Colonic mucosa (tissue), 4 donors: ENCODE measurements around the gene TMEM91. TPM values are rescaled to one million over a fixed set of nuclear protein-coding genes. Genes with fewer than 3 reads are reported as not detected.
A peak's percentile ranks its signal among the peaks of the same experiment; 100 is the strongest.
"Not testable (repeated sequence)": the region's sequence is repeated elsewhere in the genome, so short reads cannot be mapped to it uniquely, and the experiment has no call there.

ENCODE experiments used
- DNase-seq: peaks from one replicate; pipeline ENCODE4 v3.0.0-alpha.2; 2020
- H3K27ac ChIP-seq: fragments of 200-600 bp; one replicate; pipeline ENCODE4 v1.8.0; 2021
- H3K27me3 ChIP-seq: fragments of 200-600 bp; one replicate; pipeline ENCODE4 v1.8.0; 2021
- H3K36me3 ChIP-seq: fragments of 200-600 bp; one replicate; pipeline ENCODE4 v1.8.0; 2021
- H3K4me1 ChIP-seq: fragments of 200-600 bp; one replicate; pipeline ENCODE4 v1.8.0; 2021; ENCODE audit warnings: mild to moderate bottlenecking
- H3K4me3 ChIP-seq: fragments of 200-600 bp; one replicate; pipeline ENCODE4 v1.8.0; 2021
- H3K9ac ChIP-seq, 2 donors: one replicate each; pipeline ENCODE4 v1.7.0; 2013; ENCODE audit warnings: control low read depth in 2 of 2, low read depth in 2 of 2, low read length in 2 of 2
- H3K9me3 ChIP-seq: fragments of 200-600 bp; one replicate; pipeline ENCODE4 v1.8.0; 2021
- CTCF ChIP-seq: fragments of 200-600 bp; IDR thresholded peaks from one replicate; pipeline ENCODE4 v1.8.0; 2022; ENCODE audit warnings: antibody characterized with exemption, mild to moderate bottlenecking
- intact Hi-C: fragments of 100-400 bp; cut with DNase I; formaldehyde crosslinking; loops from one replicate; pipeline ENCODE4 v1.14.1; 2022
- total RNA-seq, 2 donors: library from RNA; stranded (reverse); fragmentation: NEBNext Ultra II Directional in 1 of 2; extraction: Animal tissue kit (Norgen Biotek cat#: 25700) in 1 of 2; gene quantifications; one replicate each; pipeline ENCODE4 v1.2.1, GENCODE V29; 2021
- donor health status: healthy.
- donor health status: DM: no; HTN: no; CAD: no.
- donor health status: DM: no; HTN: no; CAD: no.

TMEM91 gene
- total RNA-seq, 2 donors from 2014 or later: 2.0 to 3.6 TPM

- peak overlapping the region; percentile 90 for H3K27ac ChIP-seq
- no peak for TF ChIP-seq CTCF
- no peak for DNase-seq
- peaks cover 3% of the 10 kb centered on the region for H3K4me1 ChIP-seq
- H3K9ac ChIP-seq: peak overlapping the region; percentile 61 to 91
- H3K4me3 ChIP-seq: peak overlapping the region; percentile 49
- H3K36me3 ChIP-seq: no peaks in the 10 kb centered on the region
- H3K27me3 ChIP-seq: no peaks in the 10 kb centered on the region
- intact Hi-C loops: no loop called here
- no peaks in the 10 kb centered on the region for H3K9me3 ChIP-seq
These were observed 11.6 kb upstream of the TMEM91 start for GRCh38 chr19:41364524-41365391.

DNA sequence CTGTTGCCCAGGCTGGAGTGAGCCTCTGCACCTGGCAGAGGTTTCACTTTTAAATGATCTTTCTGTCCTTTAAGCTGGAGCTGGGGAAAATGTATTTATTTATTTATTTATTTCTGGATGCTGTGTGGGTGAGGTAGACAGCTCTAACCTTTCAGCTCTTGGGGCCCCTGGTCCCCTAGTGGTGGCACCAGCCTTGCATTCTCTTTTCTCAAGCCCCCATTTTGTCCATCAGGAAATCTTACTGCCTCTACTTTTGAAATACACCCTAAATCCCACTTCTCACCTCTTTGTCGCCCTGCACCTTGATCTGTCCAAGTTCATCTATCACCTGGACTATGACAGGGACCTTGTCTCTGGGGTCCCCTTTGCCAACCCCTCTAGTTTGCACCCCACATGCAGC, 10.2 kb upstream of the TMEM91 start:
- DNase-seq: no peak
- intact Hi-C loops: no loop called here

DNA sequence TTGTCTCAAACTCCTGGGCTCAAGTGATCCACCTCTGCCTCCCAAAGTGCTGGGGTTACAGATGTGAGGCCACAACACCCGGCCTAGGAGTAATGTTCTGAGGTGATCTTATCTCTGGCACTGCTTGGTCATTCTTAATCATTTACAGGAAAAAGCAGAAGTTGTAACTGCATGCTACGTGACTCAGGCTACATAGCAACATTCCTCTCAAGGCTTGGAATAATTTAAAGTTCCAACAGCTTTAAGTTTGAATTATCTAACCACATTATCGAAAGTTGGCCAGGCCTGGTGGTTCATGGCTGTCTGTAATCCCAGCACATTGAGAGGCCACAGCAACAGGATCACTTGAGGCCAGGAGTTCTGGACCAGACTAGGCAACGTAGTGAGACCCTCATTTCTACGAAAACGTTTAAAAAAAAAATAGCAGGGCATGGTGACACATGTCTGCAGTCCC, 8.5 kb upstream of the TMEM91 start:
- no peak for TF ChIP-seq CTCF
- no peaks in the 10 kb centered on the region for H3K27me3 ChIP-seq
- H3K9ac ChIP-seq: no peak overlapping the region
- H3K36me3 ChIP-seq: no peaks in the 10 kb centered on the region
- H3K4me1 ChIP-seq: peaks cover 3% of the 10 kb centered on the region
- H3K9me3 ChIP-seq: no peaks in the 10 kb centered on the region
- H3K27ac ChIP-seq: peak overlapping the region; percentile 41
- DNase-seq: no peak
- H3K4me3 ChIP-seq: no peak overlapping the region
- intact Hi-C loops: no loop called here

More for the DNA sequence above, 10.2 kb upstream of the TMEM91 start:
- Histone ChIP-seq H3K9ac (no peak overlapping the region), H3K27ac (no peak overlapping the region), H3K9me3 (no peaks in the 10 kb centered on the region), H3K36me3 (no peaks in the 10 kb centered on the region), H3K4me3 (no peak overlapping the region), H3K4me1 (peaks cover 3% of the 10 kb centered on the region), H3K27me3 (no peaks in the 10 kb centered on the region)
- no peak for TF ChIP-seq CTCF

DNA sequence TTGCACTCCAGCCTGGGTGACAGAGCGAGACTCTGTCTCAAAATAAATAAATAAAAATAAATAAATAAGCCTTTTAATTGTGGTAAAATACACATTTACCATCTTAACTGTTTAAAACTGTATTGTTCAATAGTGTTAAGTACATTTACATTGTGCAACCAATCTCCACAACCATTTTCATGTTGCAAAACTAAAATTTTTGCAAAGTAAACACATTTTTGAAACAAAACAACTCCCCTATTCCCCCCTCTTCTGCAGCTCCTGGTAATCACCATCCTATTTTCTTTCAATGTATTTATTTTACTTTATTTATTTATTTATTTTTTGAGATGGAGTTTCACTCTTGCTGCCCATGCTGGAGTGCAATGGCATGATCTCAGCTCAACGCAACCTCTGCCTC, 6.6 kb upstream of the TMEM91 start:
- DNase-seq: no peak
- Histone ChIP-seq H3K36me3 (no peaks in the 10 kb centered on the region), H3K27ac (no peak overlapping the region), H3K9me3 (no peaks in the 10 kb centered on the region), H3K9ac (no peak overlapping the region), H3K4me1 (no peaks in the 10 kb centered on the region), H3K27me3 (no peaks in the 10 kb centered on the region), H3K4me3 (no peak overlapping the region)
- intact Hi-C loops: no loop called here
- no peak for TF ChIP-seq CTCF

DNA sequence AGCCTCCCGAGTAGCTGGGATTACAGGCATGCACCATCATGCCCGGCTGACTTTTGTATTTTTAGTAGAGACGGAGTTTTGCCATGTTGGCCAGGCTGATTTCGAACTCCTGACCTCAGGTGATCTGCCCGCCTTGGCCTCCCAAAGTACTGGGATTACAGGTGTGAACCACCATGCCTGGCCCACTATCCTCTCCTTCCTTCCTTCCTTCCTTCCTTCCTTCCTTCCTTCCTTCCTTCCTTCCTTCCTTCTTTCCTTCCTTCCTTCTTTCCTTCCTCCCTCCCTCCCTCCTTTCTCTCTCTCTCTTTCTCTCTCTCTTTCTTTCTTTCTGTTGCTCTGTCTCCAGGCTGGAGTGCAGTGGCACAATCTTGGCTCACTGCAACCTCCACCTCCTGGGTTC, 5.2 kb upstream of the TMEM91 start:
- H3K4me1 ChIP-seq, DNase-seq, H3K36me3 ChIP-seq, H3K4me3 ChIP-seq, intact Hi-C loops, H3K9ac ChIP-seq, H3K27me3 ChIP-seq, H3K9me3 ChIP-seq, H3K27ac ChIP-seq: not testable (repeated sequence)

- H3K4me1 ChIP-seq: no peaks in the 10 kb centered on the region
These were observed 4.8 kb upstream of the TMEM91 start for GRCh38 chr19:41371541-41371940.

More at GRCh38 chr19:41371541-41371940, 4.8 kb upstream of the TMEM91 start:
- H3K9me3 ChIP-seq: no peaks in the 10 kb centered on the region
- H3K27ac ChIP-seq: no peak overlapping the region
- TF ChIP-seq CTCF: no peak
- intact Hi-C loops: no loop called here
- H3K4me3 ChIP-seq: no peak overlapping the region
- no peak for DNase-seq
- H3K9ac ChIP-seq: no peak overlapping the region
- H3K36me3 ChIP-seq: no peaks in the 10 kb centered on the region
- no peaks in the 10 kb centered on the region for H3K27me3 ChIP-seq
